NOMO-1 (cell line): ENCODE measurements around the gene UCP3.

Source experiments
- DNase-seq, 2 experiments: peaks; one replicate each; lab custom pipeline; 2025; ENCODE audit not compliant: unreplicated experiment in 2 of 2; lab: John Stamatoyannopoulos, UW

The UCP3 gene

GRCh38 chr11:73980001-73980961 lies 28.6 kb downstream of the UCP3 start:
- DNase-seq = peak; percentile 72 to 93

- DNase-seq = no peak
Observed at GRCh38 chr11:73978576-73979086, 30.3 kb downstream of the UCP3 start.

GRCh38 chr11:73977856-73978519 lies 30.9 kb downstream of the UCP3 start:
- DNase-seq = no peak

GRCh38 chr11:73976451-73977151 lies 32.3 kb downstream of the UCP3 start:
- DNase-seq = no peak

GRCh38 chr11:73975479-73975757 lies 33.5 kb downstream of the UCP3 start:
- DNase-seq = no peak

GRCh38 chr11:73974604-73975478 lies 34.0 kb downstream of the UCP3 start:
- DNase-seq = no peak

- no peak for DNase-seq
Observed at GRCh38 chr11:73972620-73973449, 36.0 kb downstream of the UCP3 start.

- no peak for DNase-seq
Observed at GRCh38 chr11:73972187-73972586, 36.7 kb downstream of the UCP3 start.

- DNase-seq = no peak
Observed at GRCh38 chr11:73971175-73971719, 37.6 kb downstream of the UCP3 start.

- no peak for DNase-seq
Observed at GRCh38 chr11:73969991-73970800, 38.7 kb downstream of the UCP3 start.

GRCh38 chr11:73969091-73969490 lies 39.8 kb downstream of the UCP3 start:
- no peak for DNase-seq

GRCh38 chr11:73968356-73968966 lies 40.4 kb downstream of the UCP3 start:
- no peak for DNase-seq

GRCh38 chr11:73965764-73966121 lies 43.1 kb downstream of the UCP3 start:
- no peak for DNase-seq

GRCh38 chr11:73965076-73965763 lies 43.7 kb downstream of the UCP3 start:
- no peak for DNase-seq

- no peak for DNase-seq
Observed at GRCh38 chr11:73963861-73964260, 45.0 kb downstream of the UCP3 start.

GRCh38 chr11:73962101-73962705 lies 46.7 kb downstream of the UCP3 start:
- DNase-seq = no peak

- no peak for DNase-seq
Observed at GRCh38 chr11:73961321-73961720, 47.6 kb downstream of the UCP3 start.
